GM19035 (cell line): ENCODE measurements around the gene ZSWIM1.

ENCODE experiments used
- ATAC-seq: cut with Tn5 transposase; IDR thresholded peaks from one replicate; pipeline ENCODE4 v1.9.1; 2021; ENCODE audit not compliant: unreplicated experiment

Gene ZSWIM1

GRCh38 chr20:45907219-45907948, 26.4 kb downstream of the ZSWIM1 start:
- ATAC-seq = no peak

- ATAC-seq = no peak
These were observed 27.1 kb downstream of the ZSWIM1 start for GRCh38 chr20:45908084-45908483.

- ATAC-seq = no peak
These were observed 28.3 kb downstream of the ZSWIM1 start for GRCh38 chr20:45909336-45909808.

DNA sequence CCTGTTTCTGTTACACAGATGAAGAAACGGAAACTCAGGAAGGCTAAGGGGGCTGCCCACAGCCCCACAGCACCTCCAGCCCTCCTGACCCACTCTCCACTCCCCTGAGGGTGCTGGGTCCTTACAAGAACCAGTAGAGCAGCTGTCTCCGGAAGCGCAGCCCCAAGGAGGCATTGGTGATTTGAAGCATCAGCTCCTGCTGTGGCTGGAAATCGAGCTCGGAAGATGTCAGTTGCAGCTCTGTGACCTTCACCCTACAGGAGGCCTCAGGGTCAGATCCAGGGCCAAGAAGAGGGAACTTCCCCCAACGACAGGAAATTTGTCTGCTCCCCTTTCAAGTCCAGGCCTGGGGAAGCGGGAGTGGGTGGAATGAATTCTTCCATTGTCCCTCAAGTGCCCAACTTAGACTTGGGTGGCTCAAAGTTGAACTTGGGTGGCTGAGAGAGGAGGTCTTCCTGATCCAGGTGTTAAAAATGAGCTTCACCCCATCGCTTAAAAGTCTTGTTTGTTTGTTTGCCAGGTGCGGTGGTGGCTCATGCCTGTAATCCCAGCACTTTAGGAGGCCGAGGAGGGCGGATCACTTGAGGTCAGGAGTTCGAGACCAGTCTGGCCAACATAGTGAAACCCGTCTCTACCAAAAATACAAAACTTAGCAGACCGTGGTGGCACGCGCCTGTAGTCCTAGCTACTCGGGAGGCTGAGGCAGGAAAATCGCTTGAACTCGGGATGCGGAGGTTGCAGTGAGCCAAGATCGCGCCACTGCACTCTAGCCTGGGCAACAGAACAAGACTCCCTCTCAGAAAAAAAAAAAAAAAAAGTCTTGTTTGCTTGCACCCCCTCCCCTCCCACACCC, 29.0 kb downstream of the ZSWIM1 start:
- ATAC-seq = no peak

DNA sequence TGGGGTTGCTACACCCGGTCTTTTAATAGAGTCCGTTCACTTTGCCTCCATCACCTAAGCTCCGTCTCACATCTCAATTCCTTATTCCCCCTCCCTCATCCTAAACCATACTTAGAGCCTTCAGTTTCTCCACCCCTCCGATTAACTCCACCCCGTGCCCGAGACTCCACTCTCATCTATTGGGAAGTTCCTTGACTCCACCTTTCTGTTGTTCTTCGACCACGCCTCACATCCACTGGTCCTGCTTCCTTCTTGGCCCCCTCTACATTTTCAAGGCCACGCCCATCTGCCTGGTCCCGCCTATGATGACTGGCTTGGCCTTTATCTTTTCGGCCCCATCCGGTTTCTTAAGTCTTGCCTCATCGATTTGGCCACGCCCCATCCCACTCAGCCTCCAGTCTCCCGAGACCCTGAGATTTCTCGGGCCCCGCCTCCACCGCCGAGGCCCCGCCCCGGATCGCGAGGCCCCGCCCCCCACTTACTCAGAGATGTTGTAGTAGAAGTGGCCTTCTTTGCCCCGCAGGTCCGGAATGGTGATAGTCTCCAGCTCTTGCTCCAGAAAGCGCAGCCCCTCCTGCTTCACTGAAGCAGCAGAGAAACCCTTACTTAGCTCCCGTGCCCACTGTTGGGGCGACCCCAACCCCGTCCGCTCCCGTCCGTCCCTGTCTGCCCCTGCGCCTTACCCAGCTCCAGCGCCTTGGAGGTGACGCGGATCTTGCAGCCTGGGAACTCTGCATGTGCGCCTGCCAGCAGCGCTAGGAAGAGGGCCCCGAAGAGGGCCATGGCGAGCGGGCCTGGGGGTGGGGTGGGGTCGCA, 29.9 kb downstream of the ZSWIM1 start:
- ATAC-seq = peak; percentile 90

- no peak for ATAC-seq
These were observed 30.7 kb downstream of the ZSWIM1 start, which contains the start of gene PLTP for GRCh38 chr20:45911486-45912343. TSS of gene PLTP (minus strand) at chr20:45912155. CDS start at chr20:45911452, 703 bp downstream.

DNA sequence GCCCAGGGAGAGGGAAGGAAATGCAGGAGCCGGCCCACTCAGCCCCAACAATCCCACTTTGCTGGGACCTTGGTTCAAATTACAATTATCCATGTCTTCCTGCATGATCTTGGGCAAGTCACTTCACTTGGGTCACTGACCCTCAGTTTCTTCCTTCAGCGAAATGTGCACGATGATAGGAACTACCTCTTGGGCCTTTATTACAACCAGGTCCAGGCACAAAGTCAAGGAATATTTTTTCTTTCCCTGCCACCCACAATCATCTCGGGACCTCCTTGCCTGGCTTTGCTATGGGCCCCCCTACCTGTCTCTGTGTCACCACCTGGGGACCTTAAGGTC, 31.3 kb downstream of the ZSWIM1 start:
- ATAC-seq = no peak

DNA sequence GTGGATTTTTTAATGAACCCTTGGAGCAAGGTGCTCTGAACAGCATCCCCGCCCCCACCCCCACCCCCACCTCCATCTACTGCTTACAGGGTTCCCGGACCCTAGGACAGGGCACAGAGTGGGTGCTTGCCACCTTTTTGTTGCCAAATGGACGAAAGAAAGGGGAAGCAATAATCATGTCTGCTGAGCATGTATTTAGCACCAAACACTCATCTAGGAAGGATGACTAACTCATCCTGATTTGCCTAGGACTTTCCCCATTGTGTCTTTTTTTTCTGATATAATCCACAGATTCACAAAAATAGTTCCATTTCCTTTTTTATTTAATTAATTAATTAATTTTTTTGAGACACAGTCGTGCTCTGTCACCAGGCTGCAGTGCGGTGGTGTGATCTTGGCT, 32.1 kb downstream of the ZSWIM1 start:
- ATAC-seq = no peak

DNA sequence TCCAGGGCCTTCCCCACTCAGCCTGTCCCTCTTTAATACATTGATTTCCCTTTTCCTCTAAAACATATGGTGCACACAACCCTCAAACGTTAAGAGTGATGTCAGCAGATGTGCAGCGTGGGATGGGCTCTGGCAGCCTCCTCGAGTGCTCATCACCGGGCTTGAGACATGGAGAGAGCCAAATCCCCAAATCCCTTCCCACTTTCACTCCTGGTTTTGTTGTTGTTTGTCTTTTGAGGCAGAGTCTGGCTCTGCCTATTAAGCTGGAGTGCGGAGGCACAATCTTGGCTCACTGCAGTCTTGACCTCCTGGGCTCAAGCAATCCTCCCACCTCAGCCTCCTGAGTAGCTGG, 36.7 kb downstream of the ZSWIM1 start:
- no peak for ATAC-seq

- no peak for ATAC-seq
These were observed 37.2 kb downstream of the ZSWIM1 start for GRCh38 chr20:45918182-45918737.

DNA sequence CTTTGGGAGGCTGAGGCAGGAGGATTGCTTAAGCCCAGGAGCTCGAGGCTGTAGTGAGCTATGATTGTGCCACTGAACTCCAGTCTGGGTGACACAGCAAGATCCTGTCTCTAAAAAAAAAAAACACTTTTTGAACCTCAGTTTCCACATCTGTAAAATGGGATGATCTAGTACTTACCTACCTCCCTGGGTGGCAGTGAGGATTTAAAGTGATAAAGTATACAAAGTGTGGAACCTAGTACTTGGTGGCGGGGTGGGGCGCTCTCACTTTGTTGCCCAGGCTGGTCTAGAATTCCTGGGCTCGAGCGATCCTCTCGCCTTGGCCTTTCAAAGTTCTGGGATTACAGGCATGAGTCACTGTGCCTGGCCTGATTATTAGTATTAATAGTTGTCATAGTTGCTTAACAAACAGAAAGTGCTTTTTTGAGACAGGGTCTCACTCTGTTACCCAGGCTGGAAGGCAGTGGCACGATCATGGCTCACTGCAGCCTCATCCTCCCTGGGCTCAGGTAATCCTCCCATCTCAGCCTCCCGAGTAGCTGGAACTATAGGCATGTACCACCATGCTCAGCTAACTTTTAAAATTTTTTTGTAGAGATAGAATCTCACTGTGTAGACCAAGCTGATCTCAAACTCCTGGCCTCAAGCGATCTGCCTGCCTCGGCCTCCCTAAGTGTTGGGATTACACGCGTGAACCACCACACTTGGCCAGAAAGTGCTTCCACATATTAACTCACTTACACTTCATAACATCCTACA, 37.9 kb downstream of the ZSWIM1 start:
- ATAC-seq = no peak

DNA sequence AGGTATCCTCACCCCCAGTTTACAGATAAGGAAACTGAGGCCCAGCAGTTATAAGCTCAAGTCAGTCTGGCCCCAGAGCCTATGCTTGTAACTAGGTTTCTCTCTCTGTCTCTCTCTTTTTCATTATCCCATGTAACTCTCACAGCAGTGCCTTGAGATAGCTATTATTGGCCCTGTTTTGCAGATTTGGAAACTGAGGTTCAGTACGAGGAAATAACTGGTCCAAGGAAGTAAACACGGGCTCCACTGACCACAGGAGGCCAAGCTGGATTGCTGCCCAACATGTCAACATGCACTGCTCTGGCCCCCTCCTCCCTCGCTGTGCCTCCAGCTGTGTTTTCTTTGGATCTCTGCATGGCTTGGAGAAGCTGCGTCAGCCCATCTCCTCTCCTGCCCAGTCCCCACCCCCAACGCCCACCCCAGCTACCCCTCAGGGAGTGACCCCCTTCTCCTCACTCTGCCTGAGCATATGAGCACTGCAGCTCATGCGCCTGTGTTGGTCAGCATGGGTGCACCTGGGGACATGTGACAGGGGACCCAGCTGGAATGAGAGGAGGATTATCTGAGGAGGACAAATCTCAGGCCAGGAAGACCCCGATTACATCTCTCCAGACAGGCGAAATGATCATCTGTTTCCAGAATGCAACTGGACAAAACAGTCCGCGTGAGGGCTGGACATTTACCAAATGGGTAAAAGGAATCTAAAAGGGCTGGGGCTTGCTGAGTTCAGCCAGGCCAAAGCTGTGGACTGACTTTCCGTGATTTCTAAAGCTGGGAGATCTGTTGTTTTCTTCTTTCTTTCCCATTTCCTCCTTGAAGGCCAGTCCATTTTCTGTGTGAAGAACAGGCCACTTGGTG, 38.7 kb downstream of the ZSWIM1 start:
- no peak for ATAC-seq

GRCh38 chr20:45920462-45921336, 39.7 kb downstream of the ZSWIM1 start:
- ATAC-seq = no peak

DNA sequence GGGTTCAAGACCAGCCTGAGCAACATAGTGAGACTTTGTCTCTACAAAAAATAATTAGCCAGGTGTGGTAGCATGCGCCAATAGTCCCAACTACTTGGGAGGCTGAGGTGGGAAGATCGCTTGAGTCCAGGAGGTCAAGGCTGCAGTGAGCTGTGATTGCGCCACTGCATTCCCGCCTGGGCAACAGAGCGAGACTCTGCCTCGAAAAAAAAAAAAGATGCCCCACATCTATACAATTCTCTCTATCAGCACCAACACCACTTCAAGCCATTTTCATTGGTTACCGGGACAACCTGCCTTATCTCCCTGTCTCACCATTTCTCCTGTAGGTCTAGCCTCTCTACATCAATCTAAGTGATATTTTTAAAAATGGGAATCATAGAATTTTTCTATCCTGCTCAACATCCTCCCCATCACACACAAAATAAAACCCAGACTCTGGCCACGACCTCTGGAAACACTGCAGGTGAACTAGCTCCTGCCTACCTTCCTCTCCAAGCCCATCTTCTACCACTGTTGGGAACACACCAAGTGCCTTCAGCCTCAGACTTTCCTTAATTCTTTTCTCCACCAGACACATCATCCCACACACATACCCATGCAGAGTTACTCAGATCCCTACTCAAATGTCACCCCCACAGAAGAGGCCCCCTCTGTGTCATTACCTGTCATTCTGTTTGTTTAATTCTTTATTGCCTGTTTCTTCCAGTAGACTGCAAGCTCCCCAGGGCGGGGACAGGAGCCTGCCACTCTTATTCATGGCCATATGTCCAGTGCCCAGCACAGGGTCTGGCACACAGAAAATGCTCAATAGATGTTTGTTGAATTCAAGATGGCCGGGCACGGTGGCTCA, 40.5 kb downstream of the ZSWIM1 start:
- ATAC-seq = no peak

GRCh38 chr20:45924391-45925261, 43.6 kb downstream of the ZSWIM1 start:
- ATAC-seq = no peak
